C4-2B (cell line): ENCODE data around the gene DCTPP1.
A peak's percentile ranks its signal among the peaks of the same experiment; 100 is the strongest.

ENCODE experiments used
- H3K27ac ChIP-seq: fragments of 450-650 bp; 2 replicates; pipeline ENCODE4 v1.5.1; 2017
- ZFX ChIP-seq: fragments of 450-650 bp; IDR thresholded peaks from 2 replicates; pipeline ENCODE4 v1.6.1; 2017
- TF ChIP-seq, protein P1 (sequence below): fragments of 450-650 bp; conservative IDR thresholded peaks from 2 replicates; pipeline ENCODE4 v1.5.1; 2017; ENCODE audit warnings: mild to moderate bottlenecking

The DCTPP1 gene

GRCh38 chr16:30417529-30418349, 12.1 kb downstream of the DCTPP1 start:
- peak overlapping the region; percentile 85 for H3K27ac ChIP-seq
- TF ChIP-seq, protein P1, sequence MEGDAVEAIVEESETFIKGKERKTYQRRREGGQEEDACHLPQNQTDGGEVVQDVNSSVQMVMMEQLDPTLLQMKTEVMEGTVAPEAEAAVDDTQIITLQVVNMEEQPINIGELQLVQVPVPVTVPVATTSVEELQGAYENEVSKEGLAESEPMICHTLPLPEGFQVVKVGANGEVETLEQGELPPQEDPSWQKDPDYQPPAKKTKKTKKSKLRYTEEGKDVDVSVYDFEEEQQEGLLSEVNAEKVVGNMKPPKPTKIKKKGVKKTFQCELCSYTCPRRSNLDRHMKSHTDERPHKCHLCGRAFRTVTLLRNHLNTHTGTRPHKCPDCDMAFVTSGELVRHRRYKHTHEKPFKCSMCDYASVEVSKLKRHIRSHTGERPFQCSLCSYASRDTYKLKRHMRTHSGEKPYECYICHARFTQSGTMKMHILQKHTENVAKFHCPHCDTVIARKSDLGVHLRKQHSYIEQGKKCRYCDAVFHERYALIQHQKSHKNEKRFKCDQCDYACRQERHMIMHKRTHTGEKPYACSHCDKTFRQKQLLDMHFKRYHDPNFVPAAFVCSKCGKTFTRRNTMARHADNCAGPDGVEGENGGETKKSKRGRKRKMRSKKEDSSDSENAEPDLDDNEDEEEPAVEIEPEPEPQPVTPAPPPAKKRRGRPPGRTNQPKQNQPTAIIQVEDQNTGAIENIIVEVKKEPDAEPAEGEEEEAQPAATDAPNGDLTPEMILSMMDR: no peak; the same call in 1 of the 2 replicates
- TF ChIP-seq ZFX: no peak

- H3K27ac ChIP-seq: peak overlapping the region; percentile 85
- no peak for TF ChIP-seq ZFX
- TF ChIP-seq, protein P1: no peak
These were observed 13.0 kb downstream of the DCTPP1 start for GRCh38 chr16:30416624-30417528.

DNA sequence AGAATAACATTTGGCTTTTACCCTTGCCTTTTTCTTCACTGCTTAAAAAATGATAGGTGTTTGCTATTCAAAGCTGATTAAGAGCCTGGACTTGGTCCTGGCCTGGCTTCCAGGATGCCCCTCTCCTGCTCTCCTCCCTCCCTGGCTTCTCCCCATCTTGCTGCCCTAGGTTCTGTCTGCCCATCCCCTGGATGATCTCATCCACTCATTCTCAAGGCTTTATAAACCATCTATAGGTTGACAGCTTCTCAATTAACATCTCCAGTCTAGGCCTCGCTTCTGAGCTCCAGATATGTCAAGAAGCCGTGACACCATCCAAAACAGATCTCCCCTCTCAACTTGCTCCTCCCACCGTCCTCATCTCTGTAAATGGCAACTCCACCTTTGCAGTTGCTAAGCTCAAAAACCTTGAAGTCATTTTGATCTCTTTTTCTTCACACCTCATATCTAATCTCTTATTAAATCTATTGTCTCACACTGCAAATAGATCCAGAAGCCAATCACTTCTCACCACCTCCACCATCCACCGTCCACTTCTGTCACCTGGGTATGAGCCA, 13.7 kb downstream of the DCTPP1 start:
- no peak overlapping the region for H3K27ac ChIP-seq
- TF ChIP-seq ZFX: no peak
- TF ChIP-seq, protein P1: no peak

DNA sequence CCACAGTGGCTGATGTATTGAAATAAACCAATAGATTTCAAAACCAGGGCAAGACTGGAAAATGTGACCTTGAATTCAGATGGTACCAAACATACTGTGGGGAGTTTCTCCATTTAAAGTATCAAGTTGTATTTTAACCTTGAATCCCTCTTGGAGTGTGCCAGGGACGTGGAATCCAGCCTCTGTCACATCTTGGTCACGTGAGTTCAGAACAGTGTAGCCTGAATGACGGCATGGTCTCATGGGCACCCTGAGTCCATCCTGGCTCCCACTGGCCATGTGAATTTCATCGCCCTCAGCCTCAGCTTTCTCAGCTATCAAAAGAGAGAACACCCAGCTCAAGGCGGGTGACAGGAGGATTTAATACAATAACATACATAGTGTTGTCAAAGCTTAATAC, 15.7 kb downstream of the DCTPP1 start:
- TF ChIP-seq ZFX: no peak
- TF ChIP-seq, protein P1: no peak
- no peak overlapping the region for H3K27ac ChIP-seq

GRCh38 chr16:30413112-30413806, 16.6 kb downstream of the DCTPP1 start:
- TF ChIP-seq, protein P1: no peak
- TF ChIP-seq ZFX: no peak
- no peak overlapping the region for H3K27ac ChIP-seq

GRCh38 chr16:30409125-30410060, 20.4 kb downstream of the DCTPP1 start:
- peak overlapping the region; percentile 3; the same call in 1 of the 2 replicates for H3K27ac ChIP-seq
- TF ChIP-seq, protein P1: peak; percentile 95
- no peak for TF ChIP-seq ZFX
